ENCODE results near the gene CENPP. TPM values are rescaled to one million over a fixed set of nuclear protein-coding genes. Genes with fewer than 3 reads are reported as not detected.

The CENPP gene
- total RNA-seq, 1 experiment from 2014 or later, result 8.3 TPM

- ChIA-PET CTCF (no interaction called here), POLR2A (ENCODE audit: unreplicated experiment) (no interaction called here)
- Histone ChIP-seq H3K9me3 (ENCODE audit: low read length) (no peaks in the 10 kb centered on the region), H3K4me1 (ENCODE audit: insufficient read depth, low read length) (no peaks in the 10 kb centered on the region), H3K9ac (ENCODE audit: low read length) (no peak overlapping the region), H3K79me2 (ENCODE audit: low read length) (no peaks in the 10 kb centered on the region), H3K36me3 (ENCODE audit: low read depth, low read length) (no peaks in the 10 kb centered on the region), H3K4me2 (ENCODE audit: low read length) (no peak overlapping the region), H3F3A (ENCODE audit: low read length, unreplicated experiment) (no peaks in the 10 kb centered on the region), H3K27me3 (ENCODE audit: low read length) (no peaks in the 10 kb centered on the region), H3K4me3 (ENCODE audit: low read length) (no peak overlapping the region), H4K20me1 (ENCODE audit: low read length) (no peaks in the 10 kb centered on the region), H2AFZ (ENCODE audit: low read length) (no peak overlapping the region), H3K27ac (ENCODE audit: low read length) (no peak overlapping the region), H3K9me2 (replicated peaks; ENCODE audit: low read length) (no peaks in the 10 kb centered on the region)
- DNase-seq, result no peak
- intact Hi-C loops (cut with micrococcal nuclease), result no loop called here
- no peak for TF ChIP-seq EZH2phosphoT487 (IDR thresholded peaks at IDR 0.05; ENCODE audit: borderline replicate concordance, low read length)
- no peak for TF ChIP-seq EZH2 (IDR thresholded peaks at IDR 0.05; ENCODE audit: low read length, unreplicated experiment)
- TF ChIP-seq CTCF (conservative IDR thresholded peaks at IDR 0.05; ENCODE audit: low read depth, low read length), result no peak
- no TSS peak for BruUV-seq (replicated peaks)
- ATAC-seq, result no peak
These were observed 88.8 kb downstream of the CENPP start for GRCh38 chr9:92414566-92414965.

GRCh38 chr9:92422611-92423338, 97.0 kb downstream of the CENPP start:
- Histone ChIP-seq H3K9ac (ENCODE audit: low read length) (no peak overlapping the region), H3K4me1 (ENCODE audit: insufficient read depth, low read length) (no peaks in the 10 kb centered on the region), H3K4me3 (ENCODE audit: low read length) (no peak overlapping the region), H4K20me1 (ENCODE audit: low read length) (no peaks in the 10 kb centered on the region), H2AFZ (ENCODE audit: low read length) (no peak overlapping the region), H3K9me2 (replicated peaks; ENCODE audit: low read length) (no peaks in the 10 kb centered on the region), H3K9me3 (ENCODE audit: low read length) (no peaks in the 10 kb centered on the region), H3K79me2 (ENCODE audit: low read length) (no peaks in the 10 kb centered on the region), H3K36me3 (ENCODE audit: low read depth, low read length) (no peaks in the 10 kb centered on the region), H3F3A (ENCODE audit: low read length, unreplicated experiment) (no peaks in the 10 kb centered on the region), H3K27ac (ENCODE audit: low read length) (no peak overlapping the region), H3K4me2 (ENCODE audit: low read length) (no peak overlapping the region), H3K27me3 (ENCODE audit: low read length) (no peaks in the 10 kb centered on the region)
- BruUV-seq (replicated peaks), result no TSS peak
- ChIA-PET CTCF (no interaction called here), POLR2A (ENCODE audit: unreplicated experiment) (interaction anchor here (0.6 kb wide), 1 partner anchor 16 kb away, joined by 3 read pairs; no protein-coding TSS in a partner anchor)
- TF ChIP-seq CTCF (conservative IDR thresholded peaks at IDR 0.05; ENCODE audit: low read depth, low read length) (no peak), EZH2phosphoT487 (IDR thresholded peaks at IDR 0.05; ENCODE audit: borderline replicate concordance, low read length) (no peak), EZH2 (IDR thresholded peaks at IDR 0.05; ENCODE audit: low read length, unreplicated experiment) (no peak)
- intact Hi-C loops (cut with micrococcal nuclease), result no loop called here
- DNase-seq (no peak), ATAC-seq (no peak)

- no peaks in the 10 kb centered on the region for H4K20me1 ChIP-seq (ENCODE audit: low read length)
- no peak overlapping the region for H3K9ac ChIP-seq (ENCODE audit: low read length)
- no peaks in the 10 kb centered on the region for H3K36me3 ChIP-seq (ENCODE audit: low read depth, low read length)
- ChIA-PET POLR2A (ENCODE audit: unreplicated experiment) (interaction anchor here (0.6 kb wide), 1 partner anchor 16 kb away, joined by 3 read pairs; no protein-coding TSS in a partner anchor), CTCF (no interaction called here)
- no peak for ATAC-seq
- H3K9me3 ChIP-seq (ENCODE audit: low read length), result no peaks in the 10 kb centered on the region
- no peaks in the 10 kb centered on the region for H3K4me1 ChIP-seq (ENCODE audit: insufficient read depth, low read length)
- H2AFZ ChIP-seq (ENCODE audit: low read length), result no peak overlapping the region
- intact Hi-C loops (cut with micrococcal nuclease), result no loop called here
- no peak overlapping the region for H3K4me2 ChIP-seq (ENCODE audit: low read length)
- no peaks in the 10 kb centered on the region for H3K79me2 ChIP-seq (ENCODE audit: low read length)
- H3F3A ChIP-seq (ENCODE audit: low read length, unreplicated experiment), result no peaks in the 10 kb centered on the region
- no TSS peak for BruUV-seq (replicated peaks)
- DNase-seq, result no peak
- H3K27me3 ChIP-seq (ENCODE audit: low read length), result no peaks in the 10 kb centered on the region
- TF ChIP-seq CTCF (conservative IDR thresholded peaks at IDR 0.05; ENCODE audit: low read depth, low read length), result no peak
- TF ChIP-seq EZH2phosphoT487 (IDR thresholded peaks at IDR 0.05; ENCODE audit: borderline replicate concordance, low read length), result no peak
- TF ChIP-seq EZH2 (IDR thresholded peaks at IDR 0.05; ENCODE audit: low read length, unreplicated experiment), result no peak
- no peak overlapping the region for H3K4me3 ChIP-seq (ENCODE audit: low read length)
- H3K9me2 ChIP-seq (replicated peaks; ENCODE audit: low read length), result no peaks in the 10 kb centered on the region
- H3K27ac ChIP-seq (ENCODE audit: low read length), result no peak overlapping the region
These were observed 97.9 kb downstream of the CENPP start for GRCh38 chr9:92423612-92424011.

Measured in PC-3 (cell line).